H1 (cell line): ENCODE data around the gene CIAO2A. TPM values are rescaled to one million over a fixed set of nuclear protein-coding genes. Genes with fewer than 3 reads are reported as not detected.

Experiments
- CEBPB ChIP-seq: IDR thresholded peaks from 2 replicates; pipeline ENCODE4 v1.6.1; 2012; ENCODE audit warnings: low read depth, low read length
- HDAC2 ChIP-seq, 2 experiments: fragments of 300-600 bp in 1 of 2; sonication (generic) in 1 of 2; IDR thresholded peaks; 2 replicates each; pipeline ENCODE4 v1.6.1; 2011 to 2012; ENCODE audit warnings: low read depth in 2 of 2, low read length in 2 of 2, mild to moderate bottlenecking in 2 of 2, moderate library complexity in 2 of 2, borderline replicate concordance in 1 of 2, inconsistent platforms in 1 of 2
- HDAC6 ChIP-seq: IDR thresholded peaks from one replicate; pipeline ENCODE4 v1.7.1; 2012; ENCODE audit warnings: low read depth, mild to moderate bottlenecking, inconsistent platforms, low read length, moderate library complexity
- RAD21 ChIP-seq, 2 experiments: IDR thresholded peaks in 1 of 2; conservative IDR thresholded peaks in 1 of 2; 2 replicates each; pipeline ENCODE4 v1.6.1; 2011; ENCODE audit warnings: low read depth in 2 of 2, low read length in 2 of 2, improper control_type of control experiment in 1 of 2, inconsistent platforms in 1 of 2, mild to moderate bottlenecking in 1 of 2, moderate library complexity in 1 of 2
- SIX5 ChIP-seq: IDR thresholded peaks from 2 replicates; pipeline ENCODE4 v1.6.1; 2011; ENCODE audit warnings: mild to moderate bottlenecking, low read depth, low read length
- polyA plus RNA-seq, 7 experiments: library from polyadenylated mRNA; depleted of rRNA in 3 of 7; stranded (reverse) in 5 of 7; unstranded in 2 of 7; fragments of >200 nt in 5 of 7; fragments of 200-250 nt in 2 of 7; gene quantifications; 1 replicate in 5 of 7; 2 replicates in 1 of 7; 4 replicates in 1 of 7; pipeline versions ENCODE4 v1.2.1 to v1.2.3, GENCODE V29; 2011 to 2013; ENCODE audit warnings: missing spikeins in 2 of 7, mixed read lengths in 2 of 7
- total RNA-seq: library from RNA; stranded (reverse); fragmentation: NEBNext Ultra II Directional; extraction: Animal tissue kit (Norgen Biotek cat#: 25700); gene quantifications from 2 replicates; pipeline ENCODE4 v1.2.1, GENCODE V29; 2021
- TF ChIP-seq, protein P1 (sequence below): IDR thresholded peaks from 2 replicates; pipeline ENCODE4 v1.6.1; 2011; ENCODE audit warnings: low read length, improper control_type of control experiment
- TF ChIP-seq, protein P2 (sequence below): fragments of 300-600 bp; sonication (generic); IDR thresholded peaks from 2 replicates; pipeline ENCODE4 v1.7.1; 2012; ENCODE audit warnings: low read length, moderate library complexity, mild to moderate bottlenecking, inconsistent platforms; ENCODE audit not compliant: insufficient replicate concordance

The CIAO2A gene
- total and polyA plus RNA-seq, 2 of the 8 experiments (the other 6 are each of a cell fraction or from before 2014, with no cell fraction given), result 76.4 to 86.5 TPM

DNA sequence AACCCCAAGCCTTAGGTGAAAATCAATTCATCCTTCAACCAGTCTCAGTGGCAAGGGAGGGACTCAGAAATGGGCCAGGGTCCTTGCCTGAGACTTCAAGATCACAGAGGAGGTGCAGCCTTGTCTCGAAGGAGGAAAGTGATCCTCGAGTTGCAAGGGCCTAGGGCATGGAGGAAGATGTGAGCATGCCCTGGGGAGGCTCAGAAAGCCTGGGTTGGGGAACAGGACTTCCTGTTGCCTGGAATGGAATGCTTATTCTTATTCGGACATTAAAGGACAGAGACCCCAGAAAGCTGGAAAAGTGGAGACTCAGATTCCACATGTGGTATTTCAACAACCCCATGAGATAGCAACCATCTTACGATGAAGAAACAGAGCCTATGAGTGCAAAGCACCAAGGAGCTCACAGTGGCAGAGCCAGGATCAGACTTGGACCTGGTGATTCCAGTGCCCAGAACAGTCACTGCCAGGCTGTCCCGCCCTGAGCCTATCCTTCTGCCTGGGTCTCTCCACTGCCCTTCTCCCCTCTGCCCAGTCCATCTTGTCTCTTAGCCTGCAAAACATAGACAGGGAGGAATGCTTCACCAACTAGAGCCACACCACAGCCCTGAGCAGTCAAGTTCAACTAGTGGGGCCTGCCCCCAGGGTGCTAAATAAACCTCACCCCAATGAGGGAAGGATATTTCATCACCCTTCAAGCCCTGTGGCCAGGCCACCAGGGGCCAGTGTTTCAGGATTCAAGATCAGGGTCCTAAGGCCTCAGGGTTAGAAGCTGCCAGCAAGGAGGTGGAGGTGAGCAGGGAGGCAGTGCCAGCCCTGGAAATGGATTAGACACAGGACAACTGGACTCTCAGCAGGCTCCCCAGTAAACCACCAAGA, 69.2 kb downstream of the CIAO2A start (continued):
- TF ChIP-seq, protein P1, sequence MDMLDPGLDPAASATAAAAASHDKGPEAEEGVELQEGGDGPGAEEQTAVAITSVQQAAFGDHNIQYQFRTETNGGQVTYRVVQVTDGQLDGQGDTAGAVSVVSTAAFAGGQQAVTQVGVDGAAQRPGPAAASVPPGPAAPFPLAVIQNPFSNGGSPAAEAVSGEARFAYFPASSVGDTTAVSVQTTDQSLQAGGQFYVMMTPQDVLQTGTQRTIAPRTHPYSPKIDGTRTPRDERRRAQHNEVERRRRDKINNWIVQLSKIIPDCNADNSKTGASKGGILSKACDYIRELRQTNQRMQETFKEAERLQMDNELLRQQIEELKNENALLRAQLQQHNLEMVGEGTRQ, result no peak
- no peak for TF ChIP-seq HDAC2 (IDR thresholded peaks at IDR 0.05; ENCODE audit: borderline replicate concordance in 1 of 2, low read depth in 2 of 2, low read length in 2 of 2)
- TF ChIP-seq CEBPB, result peak; percentile 59
- TF ChIP-seq HDAC6, result no peak
- peak in 1 of 2 experiments; percentile 13; a peak in 1 of 4 replicates for TF ChIP-seq RAD21 (IDR thresholded peaks at IDR 0.05 in 1 of 2, conservative IDR thresholded peaks at IDR 0.05 in 1 of 2; ENCODE audit: low read depth in 2 of 2, low read length in 2 of 2)
- TF ChIP-seq SIX5, result no peak
- TF ChIP-seq, protein P2, sequence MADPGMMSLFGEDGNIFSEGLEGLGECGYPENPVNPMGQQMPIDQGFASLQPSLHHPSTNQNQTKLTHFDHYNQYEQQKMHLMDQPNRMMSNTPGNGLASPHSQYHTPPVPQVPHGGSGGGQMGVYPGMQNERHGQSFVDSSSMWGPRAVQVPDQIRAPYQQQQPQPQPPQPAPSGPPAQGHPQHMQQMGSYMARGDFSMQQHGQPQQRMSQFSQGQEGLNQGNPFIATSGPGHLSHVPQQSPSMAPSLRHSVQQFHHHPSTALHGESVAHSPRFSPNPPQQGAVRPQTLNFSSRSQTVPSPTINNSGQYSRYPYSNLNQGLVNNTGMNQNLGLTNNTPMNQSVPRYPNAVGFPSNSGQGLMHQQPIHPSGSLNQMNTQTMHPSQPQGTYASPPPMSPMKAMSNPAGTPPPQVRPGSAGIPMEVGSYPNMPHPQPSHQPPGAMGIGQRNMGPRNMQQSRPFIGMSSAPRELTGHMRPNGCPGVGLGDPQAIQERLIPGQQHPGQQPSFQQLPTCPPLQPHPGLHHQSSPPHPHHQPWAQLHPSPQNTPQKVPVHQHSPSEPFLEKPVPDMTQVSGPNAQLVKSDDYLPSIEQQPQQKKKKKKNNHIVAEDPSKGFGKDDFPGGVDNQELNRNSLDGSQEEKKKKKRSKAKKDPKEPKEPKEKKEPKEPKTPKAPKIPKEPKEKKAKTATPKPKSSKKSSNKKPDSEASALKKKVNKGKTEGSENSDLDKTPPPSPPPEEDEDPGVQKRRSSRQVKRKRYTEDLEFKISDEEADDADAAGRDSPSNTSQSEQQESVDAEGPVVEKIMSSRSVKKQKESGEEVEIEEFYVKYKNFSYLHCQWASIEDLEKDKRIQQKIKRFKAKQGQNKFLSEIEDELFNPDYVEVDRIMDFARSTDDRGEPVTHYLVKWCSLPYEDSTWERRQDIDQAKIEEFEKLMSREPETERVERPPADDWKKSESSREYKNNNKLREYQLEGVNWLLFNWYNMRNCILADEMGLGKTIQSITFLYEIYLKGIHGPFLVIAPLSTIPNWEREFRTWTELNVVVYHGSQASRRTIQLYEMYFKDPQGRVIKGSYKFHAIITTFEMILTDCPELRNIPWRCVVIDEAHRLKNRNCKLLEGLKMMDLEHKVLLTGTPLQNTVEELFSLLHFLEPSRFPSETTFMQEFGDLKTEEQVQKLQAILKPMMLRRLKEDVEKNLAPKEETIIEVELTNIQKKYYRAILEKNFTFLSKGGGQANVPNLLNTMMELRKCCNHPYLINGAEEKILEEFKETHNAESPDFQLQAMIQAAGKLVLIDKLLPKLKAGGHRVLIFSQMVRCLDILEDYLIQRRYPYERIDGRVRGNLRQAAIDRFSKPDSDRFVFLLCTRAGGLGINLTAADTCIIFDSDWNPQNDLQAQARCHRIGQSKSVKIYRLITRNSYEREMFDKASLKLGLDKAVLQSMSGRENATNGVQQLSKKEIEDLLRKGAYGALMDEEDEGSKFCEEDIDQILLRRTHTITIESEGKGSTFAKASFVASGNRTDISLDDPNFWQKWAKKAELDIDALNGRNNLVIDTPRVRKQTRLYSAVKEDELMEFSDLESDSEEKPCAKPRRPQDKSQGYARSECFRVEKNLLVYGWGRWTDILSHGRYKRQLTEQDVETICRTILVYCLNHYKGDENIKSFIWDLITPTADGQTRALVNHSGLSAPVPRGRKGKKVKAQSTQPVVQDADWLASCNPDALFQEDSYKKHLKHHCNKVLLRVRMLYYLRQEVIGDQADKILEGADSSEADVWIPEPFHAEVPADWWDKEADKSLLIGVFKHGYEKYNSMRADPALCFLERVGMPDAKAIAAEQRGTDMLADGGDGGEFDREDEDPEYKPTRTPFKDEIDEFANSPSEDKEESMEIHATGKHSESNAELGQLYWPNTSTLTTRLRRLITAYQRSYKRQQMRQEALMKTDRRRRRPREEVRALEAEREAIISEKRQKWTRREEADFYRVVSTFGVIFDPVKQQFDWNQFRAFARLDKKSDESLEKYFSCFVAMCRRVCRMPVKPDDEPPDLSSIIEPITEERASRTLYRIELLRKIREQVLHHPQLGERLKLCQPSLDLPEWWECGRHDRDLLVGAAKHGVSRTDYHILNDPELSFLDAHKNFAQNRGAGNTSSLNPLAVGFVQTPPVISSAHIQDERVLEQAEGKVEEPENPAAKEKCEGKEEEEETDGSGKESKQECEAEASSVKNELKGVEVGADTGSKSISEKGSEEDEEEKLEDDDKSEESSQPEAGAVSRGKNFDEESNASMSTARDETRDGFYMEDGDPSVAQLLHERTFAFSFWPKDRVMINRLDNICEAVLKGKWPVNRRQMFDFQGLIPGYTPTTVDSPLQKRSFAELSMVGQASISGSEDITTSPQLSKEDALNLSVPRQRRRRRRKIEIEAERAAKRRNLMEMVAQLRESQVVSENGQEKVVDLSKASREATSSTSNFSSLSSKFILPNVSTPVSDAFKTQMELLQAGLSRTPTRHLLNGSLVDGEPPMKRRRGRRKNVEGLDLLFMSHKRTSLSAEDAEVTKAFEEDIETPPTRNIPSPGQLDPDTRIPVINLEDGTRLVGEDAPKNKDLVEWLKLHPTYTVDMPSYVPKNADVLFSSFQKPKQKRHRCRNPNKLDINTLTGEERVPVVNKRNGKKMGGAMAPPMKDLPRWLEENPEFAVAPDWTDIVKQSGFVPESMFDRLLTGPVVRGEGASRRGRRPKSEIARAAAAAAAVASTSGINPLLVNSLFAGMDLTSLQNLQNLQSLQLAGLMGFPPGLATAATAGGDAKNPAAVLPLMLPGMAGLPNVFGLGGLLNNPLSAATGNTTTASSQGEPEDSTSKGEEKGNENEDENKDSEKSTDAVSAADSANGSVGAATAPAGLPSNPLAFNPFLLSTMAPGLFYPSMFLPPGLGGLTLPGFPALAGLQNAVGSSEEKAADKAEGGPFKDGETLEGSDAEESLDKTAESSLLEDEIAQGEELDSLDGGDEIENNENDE, result no peak
